K562 (cell line): Measurements from ENCODE around the gene TARP.

Source experiments
- CREM ChIP-seq: IDR thresholded peaks from 2 replicates; pipeline ENCODE4 v1.6.1; 2014; ENCODE audit warnings: antibody characterized with exemption, low read depth
- EP300 ChIP-seq: IDR thresholded peaks from 2 replicates; pipeline ENCODE4 v1.6.1; 2012; ENCODE audit warnings: low read length, improper control_type of control experiment
- EZH2 ChIP-seq: IDR thresholded peaks from 2 replicates; pipeline ENCODE4 v1.6.1; 2012; ENCODE audit warnings: low read depth, mild to moderate bottlenecking, inconsistent platforms, low read length, borderline replicate concordance
- HMG20B ChIP-seq: fragments of 250-450 bp; sonication (Bioruptor Pico); IDR thresholded peaks from 2 replicates; pipeline ENCODE4 v1.5.0; 2021; ENCODE audit warnings: mild to moderate bottlenecking
- POLR3G ChIP-seq: IDR thresholded peaks from 2 replicates; pipeline ENCODE4 v1.6.1; 2011; ENCODE audit not compliant: insufficient read length, insufficient replicate concordance; ENCODE audit errors: extremely low read depth
- ZNF589 ChIP-seq: fragments of 200-800 bp; sonication (Bioruptor generic); IDR thresholded peaks from 2 replicates; pipeline ENCODE4 v1.6.1; 2016; ENCODE audit warnings: low read depth, missing genetic modification characterization, missing compliant biosample characterization
- TF ChIP-seq, protein P1 (sequence below): sonication (generic); formaldehyde crosslinking; IDR thresholded peaks from 2 replicates; pipeline ENCODE4 v1.5.0; 2020; ENCODE audit warnings: missing genetic modification reagents
- TF ChIP-seq, protein P2 (sequence below): fragments of 450-650 bp; IDR thresholded peaks from 2 replicates; pipeline ENCODE4 v1.6.1; 2016; ENCODE audit warnings: missing biosample characterization, missing genetic modification characterization

DNA sequence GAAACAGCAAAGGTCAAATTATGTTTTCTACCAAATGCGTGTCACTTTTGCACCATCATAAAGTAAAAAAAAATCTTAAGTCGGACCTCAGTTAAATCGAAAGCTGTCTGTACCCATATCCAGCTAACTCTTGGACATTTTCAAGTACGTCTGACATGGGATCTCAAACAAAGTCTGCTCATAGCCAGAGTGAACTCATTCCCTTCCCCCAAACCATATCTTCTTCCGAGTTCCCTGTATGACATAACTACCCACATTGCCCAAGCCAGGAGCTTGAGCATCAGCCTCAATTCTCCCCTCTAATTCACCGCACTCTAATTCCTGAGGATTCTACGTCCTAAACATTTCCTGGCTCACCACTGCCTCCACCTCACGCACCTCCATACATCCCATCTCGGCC is 44.8 kb upstream of the TARP start:
- TF ChIP-seq EZH2 (no peak), CREM (no peak), EP300 (no peak), POLR3G (no peak), HMG20B (CRISPR knock-in tag) (no peak), ZNF589 (CRISPR knock-in tag) (no peak)
- TF ChIP-seq, protein P1, sequence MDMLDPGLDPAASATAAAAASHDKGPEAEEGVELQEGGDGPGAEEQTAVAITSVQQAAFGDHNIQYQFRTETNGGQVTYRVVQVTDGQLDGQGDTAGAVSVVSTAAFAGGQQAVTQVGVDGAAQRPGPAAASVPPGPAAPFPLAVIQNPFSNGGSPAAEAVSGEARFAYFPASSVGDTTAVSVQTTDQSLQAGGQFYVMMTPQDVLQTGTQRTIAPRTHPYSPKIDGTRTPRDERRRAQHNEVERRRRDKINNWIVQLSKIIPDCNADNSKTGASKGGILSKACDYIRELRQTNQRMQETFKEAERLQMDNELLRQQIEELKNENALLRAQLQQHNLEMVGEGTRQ: no peak
- TF ChIP-seq, protein P2, sequence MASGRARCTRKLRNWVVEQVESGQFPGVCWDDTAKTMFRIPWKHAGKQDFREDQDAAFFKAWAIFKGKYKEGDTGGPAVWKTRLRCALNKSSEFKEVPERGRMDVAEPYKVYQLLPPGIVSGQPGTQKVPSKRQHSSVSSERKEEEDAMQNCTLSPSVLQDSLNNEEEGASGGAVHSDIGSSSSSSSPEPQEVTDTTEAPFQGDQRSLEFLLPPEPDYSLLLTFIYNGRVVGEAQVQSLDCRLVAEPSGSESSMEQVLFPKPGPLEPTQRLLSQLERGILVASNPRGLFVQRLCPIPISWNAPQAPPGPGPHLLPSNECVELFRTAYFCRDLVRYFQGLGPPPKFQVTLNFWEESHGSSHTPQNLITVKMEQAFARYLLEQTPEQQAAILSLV (tag): no peak
